ENCODE data around the gene LMAN2L.

The LMAN2L gene

DNA sequence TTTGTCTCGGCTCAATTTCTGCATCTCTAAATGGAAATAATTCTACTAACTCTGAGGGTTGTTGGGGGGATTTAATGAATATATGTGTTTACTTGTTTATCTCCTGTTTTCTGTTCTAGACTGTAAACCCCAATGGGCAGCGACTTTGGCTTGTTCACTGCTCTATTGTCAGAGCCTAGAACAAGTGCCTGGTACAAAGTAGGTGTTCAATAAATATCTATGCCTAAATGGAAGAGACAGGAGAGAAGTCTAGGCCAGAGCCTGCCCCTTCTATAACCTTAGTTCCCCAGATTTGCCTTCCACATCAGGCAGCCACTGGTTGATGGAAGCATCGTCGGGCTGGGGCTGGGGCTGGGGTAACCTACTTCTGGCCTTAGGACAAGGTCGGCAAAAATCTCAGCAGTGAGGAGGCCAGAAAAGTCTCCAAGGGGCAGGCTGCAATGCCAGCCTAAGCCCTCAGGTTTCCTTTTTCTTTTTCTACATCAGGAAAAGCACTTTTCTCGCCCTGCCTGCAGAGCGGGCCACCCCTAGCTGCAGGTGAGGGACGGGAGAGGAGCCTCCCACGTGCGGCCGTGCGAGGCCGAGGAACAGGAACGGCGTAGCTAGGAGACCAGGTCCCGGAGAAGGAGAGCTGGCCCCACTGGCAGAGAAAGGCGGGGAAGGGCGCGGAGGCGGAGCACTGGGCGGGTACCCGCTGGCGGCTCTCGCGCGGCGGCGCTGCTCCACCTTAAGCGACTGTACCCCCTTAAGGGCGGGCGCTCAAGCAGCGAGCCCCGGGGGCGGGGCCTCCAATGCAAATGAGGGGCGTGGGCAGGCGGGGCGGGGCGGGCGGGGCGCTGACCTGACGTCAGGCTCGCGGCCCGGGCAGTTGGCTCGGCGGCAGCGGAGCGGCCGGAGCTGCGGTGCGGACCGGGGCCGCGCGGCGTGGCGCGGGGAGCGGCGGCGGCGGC is 20.4 kb upstream of the LMAN2L start, which contains the start of gene CNNM4:
Gene CNNM4, plus strand, starts transcription at position 867 of the 950 bp plus-strand sequence. CDS start 98 bp downstream, outside the sequence.
- DNase-seq = peak; percentile 93 to 98 (median 96)

DNA sequence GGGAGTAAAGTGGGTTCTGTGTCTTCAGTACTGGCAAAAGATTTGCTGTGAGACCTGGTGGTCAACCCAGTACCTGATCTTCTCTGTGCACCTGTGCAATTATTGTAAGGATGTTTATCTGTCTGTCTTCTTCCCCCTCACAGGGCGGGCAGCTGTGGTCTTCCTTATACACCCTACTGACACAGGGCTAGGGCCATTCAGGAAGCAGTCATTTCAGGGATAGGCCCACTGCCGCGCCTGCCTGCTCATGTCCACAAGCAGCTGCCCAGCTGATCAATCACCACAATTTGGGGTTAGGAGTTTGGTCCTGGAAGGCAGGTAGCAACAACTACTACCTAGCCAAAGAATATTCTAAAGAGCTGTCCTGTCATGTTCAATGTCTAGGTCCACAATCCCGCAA is 19.7 kb upstream of the LMAN2L start:
- no peak for DNase-seq

- peak in 1 of 4 experiments; percentile 17 for DNase-seq
Observed at GRCh38 chr2:96758987-96759386, 19.1 kb upstream of the LMAN2L start.

- no peak for DNase-seq
Observed at GRCh38 chr2:96757477-96757860, 17.6 kb upstream of the LMAN2L start.

DNA sequence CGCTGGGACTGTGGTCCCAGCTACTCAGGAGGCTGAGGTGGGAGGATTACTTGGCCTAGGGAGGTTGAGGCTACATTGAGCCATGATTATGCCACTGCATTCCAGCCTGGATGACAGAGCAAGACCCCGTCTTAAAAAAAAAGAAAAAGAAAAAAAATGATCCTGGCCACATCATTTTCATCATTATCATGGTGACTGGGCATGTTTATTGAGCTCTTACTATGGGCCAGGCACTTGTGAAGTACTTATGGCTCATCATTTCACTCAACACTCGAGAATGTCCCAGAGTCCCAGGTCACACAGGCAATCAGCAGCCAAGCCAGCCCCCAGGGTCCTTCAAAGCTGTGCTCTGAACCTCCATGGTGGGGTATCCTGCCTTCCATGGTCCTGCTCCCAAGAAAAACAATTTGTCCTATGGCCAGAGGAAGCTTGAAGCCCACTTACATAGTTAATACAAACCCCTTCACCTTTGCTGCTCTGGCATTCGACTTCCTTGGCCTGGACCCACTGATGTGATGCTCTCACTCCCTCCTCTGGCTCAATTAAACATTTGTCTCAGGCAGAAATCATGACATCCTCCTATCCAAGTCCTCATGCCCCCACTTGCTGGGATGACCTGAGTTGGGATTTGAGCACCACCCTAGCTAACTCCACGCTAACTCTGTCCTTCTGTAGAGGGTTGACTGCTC is 17.1 kb upstream of the LMAN2L start:
- DNase-seq = no peak

GRCh38 chr2:96754317-96754716 is 14.5 kb upstream of the LMAN2L start:
- no peak for DNase-seq

GRCh38 chr2:96753661-96754282 is 13.9 kb upstream of the LMAN2L start:
- no peak for DNase-seq

DNA sequence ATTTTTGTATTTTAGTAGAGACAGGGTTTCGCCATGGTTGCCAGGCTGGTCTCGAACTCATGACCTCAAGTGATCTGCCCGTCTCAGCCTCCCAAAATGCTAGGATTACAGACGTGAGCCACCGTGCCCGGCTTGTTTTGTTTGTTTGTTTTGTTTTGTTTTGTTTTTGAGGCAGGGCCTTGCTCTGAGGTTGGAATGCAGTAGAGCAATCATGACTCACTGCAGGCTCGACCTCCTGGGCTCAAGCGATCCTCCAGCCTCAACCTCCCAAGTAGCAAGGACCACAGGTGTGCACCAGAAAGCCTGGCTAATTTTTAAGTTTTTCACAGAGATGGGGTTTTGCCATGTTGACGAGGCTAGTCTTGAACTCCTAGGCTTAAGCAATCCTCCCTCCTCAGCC is 11.9 kb upstream of the LMAN2L start:
- DNase-seq = no peak

- DNase-seq = no peak
Observed at GRCh38 chr2:96747061-96747617, 7.3 kb upstream of the LMAN2L start.

DNA sequence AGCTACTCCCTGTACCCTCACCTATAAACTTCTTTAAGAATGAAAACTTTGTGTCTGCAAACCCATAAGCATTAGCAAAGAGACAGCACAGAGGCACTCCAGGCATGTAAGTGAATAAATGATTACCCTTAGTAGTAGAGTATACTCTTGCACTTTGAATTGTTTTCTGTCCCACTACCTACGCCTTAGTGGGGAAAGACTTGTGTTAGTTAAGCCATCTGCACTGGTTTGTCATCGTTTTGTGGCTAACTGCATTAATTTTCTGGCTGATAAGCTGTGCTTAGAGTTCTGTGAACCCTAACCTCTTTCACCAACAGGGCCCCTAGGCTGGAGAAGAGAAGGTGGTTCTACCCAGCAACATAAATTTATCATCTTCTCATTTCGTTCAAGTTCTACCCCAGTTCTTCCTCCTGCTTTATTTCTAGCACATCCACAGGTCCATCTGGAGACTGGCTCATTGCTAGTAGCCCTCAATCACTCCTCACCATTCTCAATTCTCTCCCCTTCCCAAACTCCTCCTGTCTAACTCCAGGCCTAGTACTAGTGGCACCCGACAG is 710 bp downstream of the LMAN2L start:
- DNase-seq = no peak

GRCh38 chr2:96737831-96738230 is 2.0 kb downstream of the LMAN2L start:
- peak in 3 of 4 experiments; percentile 15 to 34 (median 22) for DNase-seq

GRCh38 chr2:96737251-96737650 is 2.6 kb downstream of the LMAN2L start:
- DNase-seq = no peak

DNA sequence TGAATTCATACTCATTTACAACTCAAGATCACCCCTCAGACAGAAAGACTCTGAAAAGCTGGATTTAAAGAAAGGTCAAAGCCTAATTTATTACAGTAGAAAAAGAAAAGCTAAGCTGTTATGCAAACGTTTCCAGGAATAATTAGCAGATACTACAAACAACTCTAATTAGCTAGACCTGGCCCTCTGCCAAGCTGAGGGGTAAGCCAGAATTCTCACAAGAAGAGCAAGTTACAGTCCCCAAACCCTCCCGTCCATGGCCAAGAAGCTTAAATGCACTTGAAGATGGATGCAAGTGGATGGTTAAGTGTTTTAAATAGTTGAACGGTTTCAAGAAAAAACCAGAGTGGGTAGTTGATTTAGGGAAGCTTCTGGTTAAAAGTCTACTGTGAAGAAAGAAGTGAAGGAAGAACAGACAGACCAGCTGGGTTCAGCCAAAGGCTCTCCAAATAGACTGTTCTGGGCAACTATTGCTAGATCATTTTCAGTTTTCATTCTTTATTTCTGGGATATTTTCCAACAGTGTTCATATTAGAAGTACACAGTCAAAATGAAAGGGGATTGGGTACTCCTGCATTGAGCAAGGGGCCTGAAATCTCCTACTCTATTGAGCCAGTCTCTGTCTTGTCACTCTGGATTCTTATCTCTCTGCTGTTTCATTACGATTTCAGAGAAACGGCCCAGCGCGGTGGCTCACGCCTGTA is 4.8 kb downstream of the LMAN2L start:
- DNase-seq = no peak

GRCh38 chr2:96733931-96734330 is 5.9 kb downstream of the LMAN2L start:
- DNase-seq = peak in 1 of 4 experiments; percentile 13

DNA sequence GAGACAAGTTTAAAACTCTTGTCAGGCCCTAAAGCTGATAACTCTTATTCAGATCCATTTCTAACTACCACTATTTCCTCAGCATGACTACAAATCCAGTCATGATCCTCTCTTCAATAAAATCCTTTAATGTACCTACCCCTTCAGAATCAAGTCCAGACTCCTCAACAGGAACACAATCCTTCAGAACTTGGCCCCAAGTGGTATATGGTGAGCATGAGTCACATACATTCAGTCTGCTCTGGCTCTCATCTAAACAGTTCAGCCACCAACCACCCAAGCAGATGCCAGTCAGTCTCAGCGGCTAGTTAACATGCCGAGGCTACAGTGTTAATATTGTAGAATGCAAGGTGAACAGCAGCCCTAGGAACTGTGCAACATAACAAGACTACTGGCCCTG is 9.7 kb downstream of the LMAN2L start:
- no peak for DNase-seq

DNA sequence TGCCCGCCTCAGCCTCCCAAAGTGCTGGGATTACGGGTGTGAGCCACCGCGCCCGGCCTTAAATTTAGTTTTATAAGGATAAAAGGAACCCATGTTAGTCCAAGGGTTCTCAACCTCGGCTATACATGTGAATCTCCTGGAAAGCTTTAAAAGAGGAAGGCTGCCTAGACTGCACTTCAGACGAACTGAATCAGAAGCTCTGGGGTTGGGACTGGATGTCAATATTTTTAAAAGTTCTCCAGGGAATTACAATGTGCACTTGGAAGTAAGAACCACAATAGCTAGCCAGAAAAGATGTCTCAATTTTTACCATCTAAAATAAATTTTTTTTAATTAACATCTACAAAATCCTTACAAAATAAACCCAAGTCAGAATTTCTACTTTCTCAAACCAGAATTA is 10.1 kb downstream of the LMAN2L start:
- DNase-seq = no peak

DNA sequence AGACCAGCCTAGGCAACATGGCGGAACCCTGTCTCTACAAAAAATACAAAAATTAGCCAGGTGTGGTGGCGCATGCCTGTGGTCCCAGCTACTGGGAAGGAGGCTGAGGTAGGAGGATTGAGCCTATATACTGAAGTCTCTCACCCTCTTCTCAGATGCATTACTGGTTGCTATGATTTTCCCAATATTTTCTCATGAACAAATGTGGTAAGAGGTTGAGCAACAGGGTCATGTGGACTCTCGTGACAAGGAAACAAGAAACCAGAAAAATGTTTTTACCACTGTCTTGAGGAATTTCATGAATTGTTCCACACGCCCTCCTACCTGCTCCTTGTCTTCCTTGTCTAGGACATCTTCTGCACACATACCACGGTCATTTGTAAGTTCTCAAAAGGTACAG is 12.4 kb downstream of the LMAN2L start:
- peak; percentile 50 to 85 (median 72) for DNase-seq

DNA sequence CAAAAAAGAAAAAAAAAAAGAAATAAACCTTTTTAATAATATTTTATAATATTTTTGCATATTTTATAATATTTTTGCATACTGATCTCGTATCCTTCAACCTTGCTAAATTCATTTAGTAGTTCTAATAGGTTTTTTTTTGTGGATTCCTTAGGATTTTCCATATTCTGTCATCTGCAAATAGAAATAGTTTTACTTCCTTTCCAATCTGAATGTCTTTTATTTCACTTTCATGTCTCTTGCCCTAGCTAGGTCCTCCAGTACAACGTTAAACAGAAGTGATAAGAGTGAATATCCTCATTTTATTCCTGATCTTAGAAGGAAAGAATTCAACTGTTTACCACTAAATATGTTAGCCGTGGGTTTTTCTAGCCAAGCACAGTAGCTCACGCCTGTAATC is 13.7 kb downstream of the LMAN2L start:
- no peak for DNase-seq

GRCh38 chr2:96716388-96716787 is 23.5 kb downstream of the LMAN2L start:
- DNase-seq = no peak

- DNase-seq = peak in 1 of 4 experiments; percentile 23
Observed at GRCh38 chr2:96715658-96716057, 24.2 kb downstream of the LMAN2L start.

- no peak for DNase-seq
Observed at GRCh38 chr2:96710985-96711384, 28.9 kb downstream of the LMAN2L start.

Measured in suppressor macrophage (primary cell).